SJCRH30 (cell line): ENCODE data around the gene NPR2. TPM values are rescaled to one million over a fixed set of nuclear protein-coding genes. Genes with fewer than 3 reads are reported as not detected.

ENCODE experiments used
- DNase-seq, 2 experiments: peaks; one replicate each; pipeline ENCODE4 v3.0.0-alpha.2; 2015 to 2020
- H3K27ac ChIP-seq: fragments of 250-450 bp; sonication (Bioruptor Pico); 2 replicates; pipeline ENCODE4 v1.5.1; 2020; ENCODE audit warnings: mild to moderate bottlenecking, moderate library complexity
- H3K27me3 ChIP-seq: fragments of 250-450 bp; sonication (Bioruptor Pico); 2 replicates; pipeline ENCODE4 v1.5.1; 2020; ENCODE audit warnings: mild to moderate bottlenecking, moderate library complexity
- H3K36me3 ChIP-seq: fragments of 250-450 bp; sonication (Bioruptor Pico); 2 replicates; pipeline ENCODE4 v1.5.1; 2020; ENCODE audit warnings: mild to moderate bottlenecking, moderate library complexity
- H3K4me1 ChIP-seq: fragments of 250-450 bp; sonication (Bioruptor Pico); 2 replicates; pipeline ENCODE4 v1.5.1; 2020; ENCODE audit warnings: mild to moderate bottlenecking, moderate library complexity
- H3K4me3 ChIP-seq: fragments of 250-450 bp; sonication (Bioruptor Pico); 2 replicates; pipeline ENCODE4 v1.5.1; 2020; ENCODE audit warnings: mild to moderate bottlenecking, moderate library complexity
- H3K9me3 ChIP-seq: fragments of 250-450 bp; sonication (Bioruptor Pico); replicated peaks from 2 replicates; pipeline ENCODE4 v1.5.1; 2020; ENCODE audit warnings: mild to moderate bottlenecking, moderate library complexity
- total RNA-seq: library from RNA; depleted of rRNA; stranded (reverse); fragments of >200 nt; shearing (Covaris generic); gene quantifications from 2 replicates; pipeline ENCODE4 v1.2.3, GENCODE V29; 2014

Gene NPR2
- total RNA-seq, 1 experiment from 2014 or later, result 0.24 TPM

DNA sequence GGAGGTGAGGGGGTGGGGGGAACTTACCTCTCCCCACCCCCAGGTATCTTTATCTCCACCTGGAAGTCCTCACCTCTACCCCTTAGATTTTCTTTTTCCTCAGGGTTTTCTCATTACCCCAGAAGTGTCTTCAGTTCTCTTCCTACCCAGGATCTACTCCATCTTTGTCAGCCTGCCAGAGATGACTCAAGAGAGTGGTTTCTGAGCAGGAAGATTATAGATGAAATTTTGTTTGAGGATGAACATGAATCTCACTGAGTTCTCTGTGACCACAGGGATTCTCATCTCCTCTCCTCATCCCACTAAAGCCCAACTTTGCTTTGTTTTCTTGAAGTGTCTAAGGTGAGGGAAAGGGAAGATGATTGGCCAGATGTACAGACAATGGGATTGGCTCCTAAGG is 28.7 kb downstream of the NPR2 start:
- Histone ChIP-seq H3K4me1 (no peaks in the 10 kb centered on the region), H3K36me3 (no peaks in the 10 kb centered on the region), H3K9me3 (no peaks in the 10 kb centered on the region), H3K27ac (no peak overlapping the region), H3K4me3 (no peak overlapping the region), H3K27me3 (no peaks in the 10 kb centered on the region)
- DNase-seq, result no peak

DNA sequence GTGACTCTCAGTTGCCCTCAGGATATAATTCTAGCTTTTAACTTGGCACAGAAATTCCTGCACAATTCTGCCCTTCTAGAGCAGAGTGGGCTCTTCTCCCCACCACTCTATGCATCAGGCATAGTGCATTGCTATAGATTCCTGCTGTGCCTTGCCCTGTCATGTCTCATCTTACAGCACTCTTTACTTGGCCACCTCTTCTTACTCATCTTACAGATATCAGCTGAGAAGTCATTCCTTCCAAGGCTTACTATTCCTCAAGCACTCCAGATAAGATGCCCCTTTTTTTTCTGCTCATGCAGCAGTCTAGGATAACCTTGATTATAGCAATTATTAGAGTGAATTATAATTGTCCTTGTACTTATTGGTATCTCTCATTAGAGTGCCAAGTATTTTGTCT is 31.5 kb downstream of the NPR2 start:
- H3K27me3 ChIP-seq, result no peaks in the 10 kb centered on the region
- peaks cover 6% of the 10 kb centered on the region for H3K4me1 ChIP-seq
- H3K27ac ChIP-seq, result no peak overlapping the region
- H3K4me3 ChIP-seq, result no peak overlapping the region
- no peaks in the 10 kb centered on the region for H3K9me3 ChIP-seq
- no peaks in the 10 kb centered on the region for H3K36me3 ChIP-seq
- DNase-seq, result no peak

DNA sequence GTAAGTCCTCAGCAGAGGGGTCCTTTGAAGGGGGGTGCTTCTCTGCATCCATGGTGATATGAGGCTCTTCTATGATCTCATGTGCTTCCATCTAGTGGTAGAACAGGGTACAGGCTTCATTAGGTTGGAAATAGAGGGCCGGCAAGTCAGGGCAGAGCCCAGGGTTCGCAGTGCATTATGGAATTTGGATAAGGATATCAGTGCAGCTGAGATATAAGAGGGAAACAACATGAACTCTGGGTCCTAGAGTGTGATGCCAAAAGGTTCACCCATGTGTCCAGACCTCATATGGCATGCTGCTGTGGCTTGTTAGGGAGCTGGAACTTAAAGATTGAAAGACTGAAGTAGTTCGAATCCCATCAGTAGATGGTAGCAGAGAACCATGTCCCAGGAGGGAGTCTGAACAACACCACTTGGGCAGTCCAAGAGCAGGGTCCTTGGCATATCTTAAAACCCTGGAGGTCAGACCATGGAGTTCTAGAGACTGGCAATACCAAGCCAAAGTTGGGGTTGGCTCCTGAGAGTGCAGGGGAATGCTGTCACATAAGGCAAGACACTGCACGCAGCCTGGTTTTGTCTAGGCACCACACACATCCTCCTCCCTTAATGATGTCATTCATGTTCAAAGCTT is 34.8 kb downstream of the NPR2 start:
- H3K9me3 ChIP-seq, result no peaks in the 10 kb centered on the region
- H3K27ac ChIP-seq, result no peak overlapping the region
- peaks cover 15% of the 10 kb centered on the region for H3K4me1 ChIP-seq
- DNase-seq, result peak; percentile 49 to 76
- no peak overlapping the region for H3K4me3 ChIP-seq
- H3K36me3 ChIP-seq, result no peaks in the 10 kb centered on the region
- H3K27me3 ChIP-seq, result no peaks in the 10 kb centered on the region

DNA sequence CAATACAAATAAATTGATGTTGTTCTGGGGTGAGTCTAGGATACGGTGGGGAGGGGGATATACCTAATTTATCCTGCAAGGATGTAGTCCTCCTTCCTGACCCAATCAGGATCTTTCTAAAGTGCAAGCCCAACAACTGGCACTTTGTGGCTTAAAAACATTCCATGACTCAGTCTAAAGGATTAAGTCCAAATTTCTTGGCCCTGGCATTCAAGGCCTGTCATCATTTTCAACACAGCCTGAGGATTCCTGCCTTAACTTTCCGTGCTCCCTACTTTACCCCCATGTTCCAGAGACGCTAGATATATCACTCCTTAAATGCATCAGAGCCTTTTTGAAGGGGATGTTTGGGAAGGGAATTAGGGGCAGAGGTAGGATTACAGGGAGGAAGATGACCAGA is 36.1 kb downstream of the NPR2 start:
- no peaks in the 10 kb centered on the region for H3K9me3 ChIP-seq
- peak in 1 of 2 experiments; percentile 17 for DNase-seq
- H3K27ac ChIP-seq, result no peak overlapping the region

GRCh38 chr9:35828716-35829083 is 37.3 kb downstream of the NPR2 start, which contains the start of gene FAM221B:
Gene FAM221B, minus strand, starts transcription at chr9:35828732. Its CDS starts 2,571 bp downstream, at chr9:35826161.
- H3K36me3 ChIP-seq, result no peaks in the 10 kb centered on the region
- no peaks in the 10 kb centered on the region for H3K9me3 ChIP-seq
- peak within 1 kb of the TSS; percentile 90 for H3K4me3 ChIP-seq
- H3K27ac ChIP-seq, result peak within 1 kb of the TSS; percentile 39; the same call in 1 of the 2 replicates
- no peak for DNase-seq
- peaks cover 15% of the 10 kb centered on the region for H3K4me1 ChIP-seq
- H3K27me3 ChIP-seq, result no peaks in the 10 kb centered on the region

More for the DNA sequence above, 36.1 kb downstream of the NPR2 start:
- no peaks in the 10 kb centered on the region for H3K27me3 ChIP-seq
- no peaks in the 10 kb centered on the region for H3K36me3 ChIP-seq
- H3K4me1 ChIP-seq, result peaks cover 15% of the 10 kb centered on the region
- H3K4me3 ChIP-seq, result no peak overlapping the region

DNA sequence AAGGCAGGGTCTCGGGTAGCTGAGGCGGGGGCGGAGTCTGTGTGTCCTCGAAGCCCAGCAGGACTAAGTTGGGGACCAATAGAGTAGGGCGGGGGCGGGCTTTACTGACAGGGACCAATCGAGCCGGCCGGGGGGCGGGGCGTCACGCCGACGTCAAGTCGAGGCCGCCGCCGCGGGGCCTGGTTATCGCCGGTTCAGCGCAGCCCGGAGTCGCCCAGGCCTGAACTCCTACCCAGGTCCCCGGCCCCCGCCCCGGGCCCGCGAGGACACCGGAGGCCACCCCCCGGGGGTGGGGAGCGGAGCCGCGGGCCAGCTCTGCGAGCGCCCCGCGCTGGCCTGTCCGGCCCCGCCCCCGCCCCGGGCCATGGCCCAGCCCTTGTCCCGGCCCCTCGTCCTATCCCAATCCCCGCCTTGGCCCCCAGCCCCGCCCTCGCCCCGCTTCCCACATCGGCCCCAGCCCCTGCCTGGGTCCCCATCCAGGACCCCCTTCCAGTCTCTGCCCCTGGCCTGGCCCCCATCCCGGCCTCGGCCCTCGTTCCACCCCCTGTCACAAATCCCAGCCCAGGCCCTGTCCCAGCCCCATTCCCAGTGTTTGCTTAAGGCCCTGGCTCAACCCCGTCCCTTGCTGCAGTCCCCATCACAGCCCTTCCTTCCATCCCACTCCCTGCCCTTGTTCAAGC is 37.8 kb downstream of the NPR2 start, which contains the start of gene TMEM8B:
TSS of gene TMEM8B (plus strand) at position 145 of the 680 bp plus-strand sequence. CDS start at position 365, 220 bp downstream.
- DNase-seq, result peak; percentile 94 to 95
- peak within 1 kb of the TSS; percentile 39; the same call in 1 of the 2 replicates for H3K27ac ChIP-seq
- H3K36me3 ChIP-seq, result no peaks in the 10 kb centered on the region
- no peaks in the 10 kb centered on the region for H3K9me3 ChIP-seq
- no peaks in the 10 kb centered on the region for H3K27me3 ChIP-seq
- peaks cover 15% of the 10 kb centered on the region for H3K4me1 ChIP-seq
- peak within 1 kb of the TSS; percentile 90 for H3K4me3 ChIP-seq

GRCh38 chr9:35829764-35830096 is 38.3 kb downstream of the NPR2 start:
- Histone ChIP-seq H3K9me3 (no peaks in the 10 kb centered on the region), H3K27ac (no peak overlapping the region; the same call in 1 of the 2 replicates), H3K36me3 (no peaks in the 10 kb centered on the region), H3K4me1 (peaks cover 15% of the 10 kb centered on the region), H3K27me3 (no peaks in the 10 kb centered on the region), H3K4me3 (peak overlapping the region; percentile 90)
- DNase-seq, result no peak

GRCh38 chr9:35831040-35831439 is 39.6 kb downstream of the NPR2 start:
- DNase-seq, result no peak
- H3K9me3 ChIP-seq, result no peaks in the 10 kb centered on the region
- no peaks in the 10 kb centered on the region for H3K36me3 ChIP-seq
- peaks cover 15% of the 10 kb centered on the region for H3K4me1 ChIP-seq
- no peaks in the 10 kb centered on the region for H3K27me3 ChIP-seq
- no peak overlapping the region for H3K27ac ChIP-seq
- no peak overlapping the region for H3K4me3 ChIP-seq

- Histone ChIP-seq H3K27ac (no peak overlapping the region), H3K36me3 (no peaks in the 10 kb centered on the region), H3K4me1 (peaks cover 8% of the 10 kb centered on the region), H3K4me3 (no peak overlapping the region), H3K27me3 (no peaks in the 10 kb centered on the region), H3K9me3 (no peaks in the 10 kb centered on the region)
- no peak for DNase-seq
Observed at GRCh38 chr9:35832814-35833213, 41.4 kb downstream of the NPR2 start.

DNA sequence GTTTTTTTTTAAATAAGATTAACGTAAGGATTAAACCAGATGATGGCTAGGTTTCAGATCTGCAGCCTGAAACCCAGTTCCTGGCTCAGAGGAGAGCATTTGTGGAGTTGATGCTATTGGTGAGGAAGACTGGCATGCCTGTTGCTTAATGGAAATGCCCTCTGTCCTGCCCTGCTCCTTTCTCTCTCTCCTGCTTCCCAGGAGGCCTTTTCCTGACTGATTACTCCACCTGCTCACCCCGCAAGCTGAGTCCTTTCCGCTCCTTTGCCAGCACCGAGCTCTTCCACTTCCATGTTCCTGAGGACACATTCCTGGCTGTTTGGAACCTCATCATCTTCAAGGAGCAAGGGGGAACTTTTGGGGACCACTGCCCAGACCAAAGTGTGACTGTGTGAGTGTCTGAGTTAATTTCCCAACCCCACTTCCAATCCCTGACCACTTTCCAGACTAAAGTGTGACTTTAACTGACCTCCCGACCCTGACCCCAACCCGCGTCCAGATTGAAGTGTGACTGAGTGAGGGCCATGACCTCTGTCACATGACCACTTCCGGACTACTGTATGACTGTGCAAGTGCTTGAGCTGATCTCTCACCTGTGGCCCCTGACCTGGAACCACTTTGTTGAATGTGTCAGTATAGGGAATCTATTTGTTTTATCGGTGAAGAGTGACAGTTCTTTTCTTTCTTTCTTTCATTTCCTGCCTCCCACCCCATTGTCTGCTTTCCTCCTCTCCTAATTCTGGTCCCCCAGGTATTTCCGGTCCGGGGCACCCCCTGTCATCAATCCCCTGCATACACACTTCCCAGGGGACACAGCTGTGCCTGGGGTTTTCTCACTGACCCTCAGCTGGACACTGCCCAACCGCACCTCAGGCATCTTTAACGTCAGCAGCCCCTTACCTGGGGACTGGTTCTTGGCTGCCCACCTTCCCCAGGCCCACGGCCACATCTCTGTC is 43.1 kb downstream of the NPR2 start:
- no peak overlapping the region for H3K4me3 ChIP-seq
- no peaks in the 10 kb centered on the region for H3K27me3 ChIP-seq
- no peaks in the 10 kb centered on the region for H3K36me3 ChIP-seq
- H3K27ac ChIP-seq, result no peak overlapping the region
- peaks cover 3% of the 10 kb centered on the region; the same call in 1 of the 2 replicates for H3K4me1 ChIP-seq
- no peak for DNase-seq
- no peaks in the 10 kb centered on the region for H3K9me3 ChIP-seq

GRCh38 chr9:35835216-35835632 is 43.8 kb downstream of the NPR2 start:
- no peak overlapping the region for H3K27ac ChIP-seq
- no peaks in the 10 kb centered on the region for H3K27me3 ChIP-seq
- H3K9me3 ChIP-seq, result no peaks in the 10 kb centered on the region
- no peaks in the 10 kb centered on the region for H3K36me3 ChIP-seq
- no peak overlapping the region for H3K4me3 ChIP-seq
- no peaks in the 10 kb centered on the region for H3K4me1 ChIP-seq
- no peak for DNase-seq

DNA sequence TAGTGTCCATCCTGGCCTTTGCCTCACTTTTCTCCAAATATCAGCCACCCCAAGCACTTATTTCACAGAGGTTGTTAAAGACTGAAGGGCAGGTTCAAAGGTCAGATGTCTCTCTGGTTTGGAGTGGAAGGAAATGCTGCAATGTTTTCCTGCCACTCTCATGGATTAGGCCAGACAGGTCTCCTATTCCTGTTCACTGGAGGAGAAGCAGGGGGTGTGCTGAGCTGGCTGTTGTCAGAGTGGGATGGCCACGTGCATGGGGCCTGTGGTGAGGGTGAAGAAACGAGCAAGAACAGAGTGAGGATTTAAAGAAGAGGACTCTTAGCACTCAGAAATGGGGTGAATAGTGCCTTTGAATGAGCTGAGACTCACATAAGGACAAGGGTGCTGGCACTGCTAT is 44.4 kb downstream of the NPR2 start:
- Histone ChIP-seq H3K4me1 (no peaks in the 10 kb centered on the region), H3K4me3 (no peak overlapping the region), H3K36me3 (no peaks in the 10 kb centered on the region), H3K27me3 (no peaks in the 10 kb centered on the region), H3K27ac (no peak overlapping the region), H3K9me3 (no peaks in the 10 kb centered on the region)
- DNase-seq, result no peak

DNA sequence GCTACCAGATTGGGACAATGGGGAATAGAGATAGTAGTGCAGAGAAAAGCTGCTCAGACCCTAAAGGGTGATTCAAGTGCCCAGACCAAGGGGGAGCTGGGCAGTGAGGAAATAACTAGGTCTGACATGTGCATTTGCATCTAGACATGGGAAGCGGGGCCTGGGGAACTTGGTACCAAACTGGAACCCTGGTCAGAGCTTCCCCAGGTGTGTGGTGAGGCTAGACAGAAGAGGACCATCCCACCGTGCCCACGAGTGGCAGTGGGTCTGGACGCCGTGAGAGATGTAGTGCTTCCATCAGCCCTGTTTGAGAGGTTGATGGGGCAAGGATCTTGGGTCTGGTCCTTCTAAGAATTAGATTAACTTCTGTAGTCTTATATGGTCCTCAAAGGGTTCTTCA is 45.2 kb downstream of the NPR2 start:
- no peak for DNase-seq
- Histone ChIP-seq H3K4me1 (no peaks in the 10 kb centered on the region), H3K27me3 (no peaks in the 10 kb centered on the region), H3K4me3 (no peak overlapping the region), H3K27ac (no peak overlapping the region), H3K9me3 (no peaks in the 10 kb centered on the region), H3K36me3 (no peaks in the 10 kb centered on the region)

DNA sequence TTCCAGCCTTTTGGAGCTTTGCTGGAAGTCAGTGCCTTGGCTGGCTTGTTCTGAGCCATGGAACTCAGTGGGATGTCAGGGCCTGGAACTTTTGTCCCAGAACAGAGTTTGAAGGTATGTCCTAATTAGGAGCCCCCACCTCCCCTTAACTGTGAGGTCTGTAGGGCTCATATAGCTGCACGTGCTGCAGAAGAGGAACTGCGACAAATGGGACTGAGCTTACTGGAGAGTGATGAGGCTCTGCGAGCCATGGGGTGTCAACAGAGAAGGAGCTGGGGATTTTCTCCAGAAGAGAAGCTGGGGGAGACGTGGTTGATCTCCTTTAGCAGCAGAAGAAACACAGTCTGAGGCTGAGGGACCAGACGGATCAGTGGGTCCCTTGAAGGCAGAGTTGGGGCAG is 48.5 kb downstream of the NPR2 start:
- no peak for DNase-seq
- Histone ChIP-seq H3K27me3 (no peaks in the 10 kb centered on the region), H3K27ac (no peak overlapping the region), H3K4me3 (no peak overlapping the region), H3K4me1 (no peaks in the 10 kb centered on the region), H3K9me3 (no peaks in the 10 kb centered on the region), H3K36me3 (no peaks in the 10 kb centered on the region)
